ENCODE data around the gene CYP3A4. TPM values are rescaled to one million over a fixed set of nuclear protein-coding genes. Genes with fewer than 3 reads are reported as not detected.

Gene CYP3A4
- total and polyA plus RNA-seq, 9 of the 15 experiments (the other 6 are each of a cell fraction or from before 2014, with no cell fraction given): 0.07 to 0.08 TPM; not detected in 7

GRCh38 chr7:99730992-99731391 lies 53.0 kb downstream of the CYP3A4 start:
- TF ChIP-seq ZNF232 (CRISPR knock-in tag; IDR thresholded peaks at IDR 0.05) (no peak), ARID2 (IDR thresholded peaks at IDR 0.05) (no peak), VEZF1 (CRISPR knock-in tag; IDR thresholded peaks at IDR 0.05) (no peak), ZNF586 (CRISPR knock-in tag; conservative IDR thresholded peaks at IDR 0.05) (no peak), ZBED1 (IDR thresholded peaks at IDR 0.05) (no peak), MEF2A (IDR thresholded peaks at IDR 0.05; ENCODE audit: control insufficient read depth, low read depth, low read length) (no peak), NR4A1 (CRISPR knock-in tag; IDR thresholded peaks at IDR 0.05) (no peak), NR4A1 (tag; IDR thresholded peaks at IDR 0.05) (no peak), ZNF589 (CRISPR knock-in tag; IDR thresholded peaks at IDR 0.05; ENCODE audit: low read depth) (no peak), CEBPB (tag; IDR thresholded peaks at IDR 0.05) (no peak), HLTF (IDR thresholded peaks at IDR 0.05) (no peak)
- no peak for ATAC-seq
- intact Hi-C loops (cut with micrococcal nuclease): no loop called here
- no peak for FAIRE-seq
- no peaks in the 10 kb centered on the region for H3K36me3 ChIP-seq (ENCODE audit: control insufficient read depth, insufficient read depth, low read length)
- H3K9me1 ChIP-seq (ENCODE audit: control insufficient read depth, insufficient read depth, low read length): no peaks in the 10 kb centered on the region
- no peak for DNase-seq (ENCODE audit: extremely low read depth in 1 of 4, low spot score in 3 of 4)
- POLR2A ChIA-PET: interaction anchor here (0.7 kb wide), 1 partner anchor 102 kb away, joined by 3 read pairs; no protein-coding TSS in a partner anchor
- no peaks in the 10 kb centered on the region for H3K27me3 ChIP-seq (ENCODE audit: control insufficient read depth in 2 of 2, insufficient read depth in 2 of 2, low read length in 2 of 2)
- H3K4me2 ChIP-seq (ENCODE audit: insufficient read depth, low read length): no peak overlapping the region
- H3K79me2 ChIP-seq (ENCODE audit: control insufficient read depth, insufficient read depth, low read length): no peaks in the 10 kb centered on the region
- no peak overlapping the region for H3K9ac ChIP-seq (ENCODE audit: insufficient read depth in 1 of 2, low read depth in 2 of 2, low read length in 2 of 2)
- BruUV-seq (replicated peaks): no TSS peak
- H3K4me1 ChIP-seq (replicated peaks in 1 of 2; ENCODE audit: control insufficient read depth in 2 of 2, insufficient read depth in 2 of 2, low read length in 2 of 2): no peaks in the 10 kb centered on the region; a peak in 2 of 5 replicates
- no peaks in the 10 kb centered on the region for H4K20me1 ChIP-seq (replicated peaks; ENCODE audit: control insufficient read depth, insufficient read depth, low read length)
- in situ Hi-C loops (cut with MboI): no loop called here
- no peak overlapping the region for H2AFZ ChIP-seq (ENCODE audit: low read depth, low read length)
- WGBS (ENCODE audit: insufficient coverage, low coverage, missing lambda C conversion rate): 29% methylated on average over 3 of the region's 3 CpGs
- CTCF ChIA-PET (ENCODE audit: low intra/inter-chr PET ratio): no interaction called here
- H3K27ac ChIP-seq (ENCODE audit: extremely low read depth, low read depth, low read length): no peak overlapping the region
- H3K4me3 ChIP-seq: no peak overlapping the region
- no peaks in the 10 kb centered on the region for H3K9me3 ChIP-seq (replicated peaks; ENCODE audit: control insufficient read depth, insufficient read depth, low read depth, low read length)

Measured in K562 (cell line).